IMR-90 (cell line): Measurements from ENCODE around the gene GIMD1. TPM values are rescaled to one million over a fixed set of nuclear protein-coding genes. Genes with fewer than 3 reads are reported as not detected.

ENCODE experiments used
- ATAC-seq: fragments of 200-7000 bp; cut with Tn5 transposase; 2 replicates; pipeline ENCODE4 v1.9.1; 2020; ENCODE audit warnings: low read depth, mild to moderate bottlenecking, moderate library complexity
- BruUV-seq: library from RNA; stranded (reverse); fragments of 400-500 nt; replicated peaks from 2 replicates; lab custom pipeline; 2021; lab: Mats Ljungman, UMichigan
- CTCF ChIA-PET: fragments of 300-600 bp; formaldehyde crosslinking; extraction: SDS; loops from one replicate; lab custom pipeline; 2021; ENCODE audit warnings: antibody characterized with exemption; lab: Yijun Ruan, JAX
- POLR2A ChIA-PET: fragments of 300-600 bp; sonication (Branson Sonifier 250); formaldehyde crosslinking; loops from one replicate; lab custom pipeline; 2022; ENCODE audit warnings: antibody characterized with exemption; ENCODE audit not compliant: unreplicated experiment; lab: Charles Lee
- DNase-seq: peaks from one replicate; pipeline ENCODE4 v3.0.0; 2013
- H2AFZ ChIP-seq: replicated peaks from 2 replicates; pipeline ENCODE3; 2013; ENCODE audit warnings: low read length, mild to moderate bottlenecking; ENCODE audit not compliant: poor library complexity
- H2AK5ac ChIP-seq: 2 replicates; pipeline ENCODE4 v1.6.1; 2013; ENCODE audit warnings: low read depth, low read length, inconsistent platforms
- H2AK9ac ChIP-seq: replicated peaks from 2 replicates; pipeline ENCODE3; 2013; ENCODE audit warnings: mild to moderate bottlenecking, low read depth, low read length, moderate library complexity; ENCODE audit not compliant: poor library complexity
- H2BK120ac ChIP-seq: 2 replicates; pipeline ENCODE4 v1.6.1; 2013; ENCODE audit warnings: low read depth, low read length, inconsistent platforms
- H2BK15ac ChIP-seq: 3 replicates; pipeline ENCODE4 v1.6.1; 2013; ENCODE audit warnings: low read depth, low read length, inconsistent platforms
- H2BK20ac ChIP-seq: 2 replicates; pipeline ENCODE4 v1.6.1; 2013; ENCODE audit warnings: low read depth, mild to moderate bottlenecking, inconsistent platforms, low read length, moderate library complexity
- H2BK5ac ChIP-seq: 2 replicates; pipeline ENCODE4 v1.6.1; 2013; ENCODE audit warnings: mild to moderate bottlenecking, low read depth, low read length, inconsistent platforms; ENCODE audit not compliant: poor library complexity, severe bottlenecking
- H3K14ac ChIP-seq: replicated peaks from 2 replicates; pipeline ENCODE4 v1.6.1; 2013; ENCODE audit warnings: low read depth, low read length, inconsistent platforms
- H3K18ac ChIP-seq: 2 replicates; pipeline ENCODE4 v1.6.1; 2013; ENCODE audit warnings: low read depth, low read length, control low read depth
- H3K23ac ChIP-seq: 2 replicates; pipeline ENCODE4 v1.6.1; 2013; ENCODE audit warnings: low read depth, low read length, inconsistent platforms
- H3K27ac ChIP-seq: 2 replicates; pipeline ENCODE4 v1.5.1; 2013; ENCODE audit warnings: mild to moderate bottlenecking, control low read depth, low read length; ENCODE audit not compliant: insufficient read depth
- H3K27me3 ChIP-seq: 2 replicates; pipeline ENCODE4 v1.6.1; 2013; ENCODE audit warnings: low read length; ENCODE audit not compliant: control insufficient read depth, insufficient read depth
- H3K36me3 ChIP-seq: 2 replicates; pipeline ENCODE4 v1.6.1; 2013; ENCODE audit warnings: low read length, mixed read lengths; ENCODE audit not compliant: control insufficient read depth, insufficient read depth
- H3K4ac ChIP-seq: 2 replicates; pipeline ENCODE4 v1.6.1; 2013; ENCODE audit warnings: low read depth, low read length, inconsistent platforms
- H3K4me1 ChIP-seq: 2 replicates; pipeline ENCODE4 v1.6.1; 2013; ENCODE audit warnings: low read length, mixed read lengths; ENCODE audit not compliant: control insufficient read depth, insufficient read depth
- H3K4me2 ChIP-seq: 2 replicates; pipeline ENCODE4 v1.6.1; 2013; ENCODE audit warnings: low read depth, mild to moderate bottlenecking, control low read depth, low read length, moderate library complexity
- H3K4me3 ChIP-seq: 2 replicates; pipeline ENCODE4 v1.5.1; 2013; ENCODE audit warnings: low read depth, mild to moderate bottlenecking, control low read depth, low read length, moderate library complexity; ENCODE audit not compliant: insufficient read depth
- H3K56ac ChIP-seq: 2 replicates; pipeline ENCODE4 v1.6.1; 2013; ENCODE audit warnings: low read length, inconsistent platforms; ENCODE audit not compliant: insufficient read depth; ENCODE audit errors: extremely low read depth
- H3K79me1 ChIP-seq, 2 experiments: 2 replicates each; pipeline ENCODE4 v1.6.1; 2013; ENCODE audit warnings: low read length in 2 of 2, inconsistent platforms in 1 of 2, low read depth in 1 of 2
- H3K9ac ChIP-seq: 2 replicates; pipeline ENCODE4 v1.6.1; 2013; ENCODE audit warnings: low read depth, low read length, control low read depth
- H3K9me1 ChIP-seq: 2 replicates; pipeline ENCODE4 v1.6.1; 2013; ENCODE audit warnings: low read length, inconsistent platforms; ENCODE audit not compliant: insufficient read depth
- H3K9me3 ChIP-seq: 2 replicates; pipeline ENCODE4 v1.6.1; 2013; ENCODE audit warnings: low read length; ENCODE audit not compliant: control insufficient read depth, insufficient read depth
- H4K20me1 ChIP-seq: 2 replicates; pipeline ENCODE4 v1.6.1; 2013; ENCODE audit warnings: low read length, inconsistent platforms; ENCODE audit not compliant: insufficient read depth
- H4K5ac ChIP-seq: 2 replicates; pipeline ENCODE4 v1.6.1; 2013; ENCODE audit warnings: mild to moderate bottlenecking, low read depth, low read length, control low read depth
- H4K8ac ChIP-seq, 2 experiments: 2 replicates each; pipeline ENCODE4 v1.6.1; 2013; ENCODE audit warnings: low read depth in 2 of 2, low read length in 2 of 2, control low read depth in 1 of 2, inconsistent platforms in 1 of 2
- H4K91ac ChIP-seq: 2 replicates; pipeline ENCODE4 v1.6.1; 2013; ENCODE audit warnings: low read depth, low read length, inconsistent platforms; ENCODE audit not compliant: insufficient read depth
- BHLHE40 ChIP-seq: fragments of 150-350 bp; IDR thresholded peaks from 2 replicates; pipeline ENCODE4 v1.6.1; 2016; ENCODE audit warnings: mild to moderate bottlenecking, low read depth, low read length
- CHD1 ChIP-seq: IDR thresholded peaks from 2 replicates; pipeline ENCODE4 v1.6.1; 2012; ENCODE audit warnings: low read depth, low read length, improper control_type of control experiment
- CTCF ChIP-seq: conservative IDR thresholded peaks from 2 replicates; pipeline ENCODE4 v1.5.1; 2012; ENCODE audit warnings: mild to moderate bottlenecking, low read depth, low read length, improper control_type of control experiment
- ELK1 ChIP-seq: fragments of 150-350 bp; IDR thresholded peaks from 2 replicates; pipeline ENCODE4 v1.6.1; 2016; ENCODE audit warnings: low read depth, mild to moderate bottlenecking, low read length, moderate library complexity, borderline replicate concordance
- NFE2L2 ChIP-seq: fragments of 150-350 bp; IDR thresholded peaks from 2 replicates; pipeline ENCODE4 v1.6.1; 2016; ENCODE audit warnings: low read depth, mild to moderate bottlenecking, low read length
- POLR2A ChIP-seq: IDR thresholded peaks from 2 replicates; pipeline ENCODE4 v1.6.1; 2012; ENCODE audit warnings: mild to moderate bottlenecking, low read depth, low read length
- RAD21 ChIP-seq: IDR thresholded peaks from 2 replicates; pipeline ENCODE4 v1.6.1; 2012; ENCODE audit warnings: low read length, improper control_type of control experiment
- RCOR1 ChIP-seq: IDR thresholded peaks from 2 replicates; pipeline ENCODE4 v1.6.1; 2012; ENCODE audit warnings: mild to moderate bottlenecking, low read length, improper control_type of control experiment; ENCODE audit not compliant: insufficient replicate concordance
- USF2 ChIP-seq: fragments of 150-350 bp; IDR thresholded peaks from 2 replicates; pipeline ENCODE4 v1.6.1; 2017; ENCODE audit warnings: mild to moderate bottlenecking, antibody characterized with exemption, low read length, low read depth
- WGBS, 2 experiments: methylation state at CpG; one replicate each; pipeline versions ENCODE4 v1.1.5 to v1.1.7; 2013; ENCODE audit warnings: missing lambda C conversion rate in 2 of 2; ENCODE audit not compliant: insufficient read length in 1 of 2; ENCODE audit errors: extremely low coverage in 2 of 2; 5-methylcytosine and 5-hydroxymethylcytosine counted together
- dilution Hi-C: fragments of 300-500 bp; cut with HindIII; formaldehyde crosslinking; loops from one replicate; pipeline ENCODE4 v1.14.3; 2018; ENCODE audit warnings: low sequenced_read_pairs; ENCODE audit not compliant: unreplicated experiment
- in situ Hi-C: fragments of 300-500 bp; cut with MboI; formaldehyde crosslinking; loops from 3 replicates; pipeline ENCODE4 v1.14.3; 2019; ENCODE audit warnings: low sequenced_read_pairs, inconsistent platforms, mixed read lengths
- intact Hi-C: fragments of 100-400 bp; cut with micrococcal nuclease; formaldehyde crosslinking; loops from 2 replicates; pipeline ENCODE4 v1.10.0; 2022
- polyA plus RNA-seq, 3 experiments: library from polyadenylated mRNA; depleted of rRNA; stranded (reverse); fragments of >200 nt; gene quantifications; 2 replicates each; pipeline ENCODE4 v1.2.3, GENCODE V29; 2012; ENCODE audit warnings: low replicate concordance in 1 of 3
- total RNA-seq: library from RNA; depleted of rRNA; stranded (reverse); fragments of >200 nt; gene quantifications from 2 replicates; pipeline ENCODE4 v1.2.3, GENCODE V29; 2012

GIMD1 gene
- total and polyA plus RNA-seq, 2 of the 4 experiments (the other 2 are of a cell fraction) = 0.07 TPM; not detected in 1

- Histone ChIP-seq H3K4me1 (no peaks in the 10 kb centered on the region), H3K79me1 (peaks cover 9 to 12% of the 10 kb centered on the region in 2 experiments; a peak in 3 of 4 replicates), H4K5ac (no peak overlapping the region), H2BK5ac (no peak overlapping the region), H2AK5ac (no peak overlapping the region), H2AFZ (no peak overlapping the region), H2BK120ac (no peak overlapping the region), H3K4ac (no peak overlapping the region), H2BK20ac (no peak overlapping the region), H3K36me3 (peaks cover 16% of the 10 kb centered on the region), H3K27me3 (no peaks in the 10 kb centered on the region), H4K8ac (no peak overlapping the region), H3K23ac (no peak overlapping the region), H3K4me2 (no peak overlapping the region), H2BK15ac (no peak overlapping the region), H3K14ac (no peak overlapping the region), H3K9me3 (no peaks in the 10 kb centered on the region; the same call in 1 of the 2 replicates), H3K9ac (no peak overlapping the region), H3K18ac (no peak overlapping the region), H3K4me3 (no peak overlapping the region), H3K56ac (no peak overlapping the region), H4K20me1 (no peaks in the 10 kb centered on the region), H3K9me1 (no peaks in the 10 kb centered on the region), H3K27ac (no peak overlapping the region), H2AK9ac (no peak overlapping the region), H4K91ac (no peak overlapping the region)
- CTCF ChIA-PET = no interaction called here
- in situ Hi-C loops = no loop called here
- BruUV-seq = no TSS peak
- WGBS, 2 experiments = no CpG with 5 or more reads among the region's 3 CpGs
- no peak for ATAC-seq
- dilution Hi-C loops = no loop called here
- no peak for DNase-seq
- POLR2A ChIA-PET = no interaction called here
- no peak for TF ChIP-seq ELK1
- TF ChIP-seq RCOR1 = no peak
- TF ChIP-seq CTCF = no peak
- no peak for TF ChIP-seq BHLHE40
- no peak for TF ChIP-seq RAD21
- TF ChIP-seq NFE2L2 = no peak
- TF ChIP-seq CHD1 = no peak
- no peak for TF ChIP-seq POLR2A
- no peak for TF ChIP-seq USF2
- intact Hi-C loops = no loop called here
Measured at GRCh38 chr4:106338671-106339070, 29.9 kb downstream of the GIMD1 start.
